GM12801 (cell line): ENCODE measurements around the gene ZC3H7B.

Experiments used
- TF ChIP-seq, protein P1 (sequence below): IDR thresholded peaks from one replicate; pipeline ENCODE4 v1.5.1; 2011; ENCODE audit warnings: control low read depth; ENCODE audit not compliant: insufficient read length; ENCODE audit errors: extremely low read depth

ZC3H7B gene

DNA sequence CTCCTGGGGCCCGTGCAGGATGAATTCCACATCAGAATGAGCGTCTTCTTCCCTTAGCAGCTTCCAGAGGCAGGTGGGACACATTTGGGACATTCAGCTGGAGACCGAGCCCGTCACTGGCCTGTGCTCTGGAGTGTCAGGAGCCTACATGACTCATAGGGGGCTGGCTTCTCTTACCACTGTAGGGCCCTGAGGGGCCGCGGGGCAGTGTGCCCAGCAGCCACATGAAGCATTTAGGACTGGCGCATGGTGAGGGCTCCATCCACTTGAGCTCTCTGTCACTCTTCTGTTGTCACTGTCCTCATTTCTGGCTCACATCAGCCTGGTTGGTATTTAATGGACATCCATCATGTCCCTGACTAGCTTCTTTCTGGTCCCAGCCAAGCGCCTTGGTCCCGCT is 42.4 kb downstream of the ZC3H7B start:
- TF ChIP-seq, protein P1, sequence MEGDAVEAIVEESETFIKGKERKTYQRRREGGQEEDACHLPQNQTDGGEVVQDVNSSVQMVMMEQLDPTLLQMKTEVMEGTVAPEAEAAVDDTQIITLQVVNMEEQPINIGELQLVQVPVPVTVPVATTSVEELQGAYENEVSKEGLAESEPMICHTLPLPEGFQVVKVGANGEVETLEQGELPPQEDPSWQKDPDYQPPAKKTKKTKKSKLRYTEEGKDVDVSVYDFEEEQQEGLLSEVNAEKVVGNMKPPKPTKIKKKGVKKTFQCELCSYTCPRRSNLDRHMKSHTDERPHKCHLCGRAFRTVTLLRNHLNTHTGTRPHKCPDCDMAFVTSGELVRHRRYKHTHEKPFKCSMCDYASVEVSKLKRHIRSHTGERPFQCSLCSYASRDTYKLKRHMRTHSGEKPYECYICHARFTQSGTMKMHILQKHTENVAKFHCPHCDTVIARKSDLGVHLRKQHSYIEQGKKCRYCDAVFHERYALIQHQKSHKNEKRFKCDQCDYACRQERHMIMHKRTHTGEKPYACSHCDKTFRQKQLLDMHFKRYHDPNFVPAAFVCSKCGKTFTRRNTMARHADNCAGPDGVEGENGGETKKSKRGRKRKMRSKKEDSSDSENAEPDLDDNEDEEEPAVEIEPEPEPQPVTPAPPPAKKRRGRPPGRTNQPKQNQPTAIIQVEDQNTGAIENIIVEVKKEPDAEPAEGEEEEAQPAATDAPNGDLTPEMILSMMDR: no peak

DNA sequence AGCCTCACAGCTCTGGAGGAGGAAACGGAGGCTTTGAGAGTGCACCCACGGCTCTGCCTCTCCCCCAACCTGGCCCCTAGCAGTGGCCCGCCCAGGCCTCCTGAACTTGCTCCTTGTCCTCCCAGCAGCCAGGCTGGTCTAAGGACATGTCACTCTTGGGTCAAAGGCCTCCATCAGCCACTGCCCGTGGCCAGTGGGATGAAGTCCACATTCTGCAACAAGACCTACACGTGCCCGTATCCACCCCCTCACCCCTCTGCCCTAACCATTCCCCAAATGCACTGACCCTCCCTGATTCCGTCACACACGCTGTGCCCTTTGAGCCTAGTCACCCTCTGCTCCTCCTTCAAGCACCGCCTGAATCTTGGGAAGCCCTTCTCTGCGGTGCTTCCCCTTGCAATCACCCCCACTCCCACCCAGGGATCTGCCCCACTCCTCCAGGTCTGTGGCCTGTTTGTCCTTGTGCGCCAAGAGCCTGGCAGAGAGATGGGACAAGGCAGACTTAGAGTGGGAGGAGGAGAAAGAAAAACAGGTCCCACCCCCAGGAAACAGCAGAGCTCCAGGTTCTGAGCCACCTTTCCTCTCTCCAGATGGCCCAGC is 43.0 kb downstream of the ZC3H7B start:
- TF ChIP-seq, protein P1: no peak

- TF ChIP-seq, protein P1: no peak
Observed at GRCh38 chr22:41345807-41346335, 44.5 kb downstream of the ZC3H7B start.

DNA sequence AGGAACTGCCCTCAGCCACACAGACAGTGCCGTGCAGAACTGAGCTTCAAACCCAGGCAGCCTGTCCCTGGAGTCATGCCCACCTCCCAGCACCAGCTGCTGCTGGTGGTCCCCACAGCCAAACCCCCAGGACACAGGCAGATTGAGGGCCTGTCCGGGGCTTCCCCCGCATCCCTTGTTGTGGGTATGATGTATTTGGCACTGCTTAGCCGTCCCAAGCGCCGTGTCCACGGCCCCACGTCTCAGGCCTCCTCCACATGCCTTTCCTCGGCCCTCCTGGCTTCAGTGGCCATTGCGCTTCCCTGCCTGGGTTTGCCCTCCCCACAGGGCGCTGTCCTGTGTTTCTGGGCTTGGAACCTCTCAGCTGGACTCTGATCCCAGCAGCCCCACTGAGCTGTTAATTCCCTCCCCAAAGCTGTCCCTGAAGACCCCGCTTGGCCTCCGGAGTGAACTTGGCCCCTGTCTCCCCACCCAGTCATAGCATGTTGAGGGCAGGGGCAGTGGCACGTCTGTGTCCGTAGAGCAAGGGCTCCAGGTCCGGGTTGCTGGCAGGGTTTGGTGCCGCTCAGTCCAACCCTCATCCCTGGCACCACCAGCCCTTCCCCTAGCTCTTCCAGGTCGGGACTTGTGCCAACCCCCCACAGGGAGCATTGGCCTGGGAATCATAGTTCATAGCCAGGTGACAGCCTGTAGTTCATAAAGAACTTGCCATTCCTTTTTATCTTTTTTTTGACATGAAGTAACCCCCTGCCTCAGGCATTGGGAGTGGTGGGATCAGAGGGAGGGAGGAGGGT is 45.9 kb downstream of the ZC3H7B start:
- TF ChIP-seq, protein P1: no peak

GRCh38 chr22:41348964-41349484 is 47.7 kb downstream of the ZC3H7B start:
- TF ChIP-seq, protein P1: no peak

GRCh38 chr22:41350087-41350486 is 48.8 kb downstream of the ZC3H7B start:
- TF ChIP-seq, protein P1: no peak

GRCh38 chr22:41351011-41351410 is 49.7 kb downstream of the ZC3H7B start:
- TF ChIP-seq, protein P1: no peak
